VCaP (cell line): Measurements from ENCODE around the gene SDK1.

Experiments
- H3K27ac ChIP-seq: fragments of 450-650 bp; 2 replicates; pipeline ENCODE4 v1.5.1; 2017
- CTCF ChIP-seq: fragments of 450-650 bp; conservative IDR thresholded peaks from 2 replicates; pipeline ENCODE4 v1.5.1; 2017; ENCODE audit warnings: mild to moderate bottlenecking, moderate library complexity

SDK1 gene

DNA sequence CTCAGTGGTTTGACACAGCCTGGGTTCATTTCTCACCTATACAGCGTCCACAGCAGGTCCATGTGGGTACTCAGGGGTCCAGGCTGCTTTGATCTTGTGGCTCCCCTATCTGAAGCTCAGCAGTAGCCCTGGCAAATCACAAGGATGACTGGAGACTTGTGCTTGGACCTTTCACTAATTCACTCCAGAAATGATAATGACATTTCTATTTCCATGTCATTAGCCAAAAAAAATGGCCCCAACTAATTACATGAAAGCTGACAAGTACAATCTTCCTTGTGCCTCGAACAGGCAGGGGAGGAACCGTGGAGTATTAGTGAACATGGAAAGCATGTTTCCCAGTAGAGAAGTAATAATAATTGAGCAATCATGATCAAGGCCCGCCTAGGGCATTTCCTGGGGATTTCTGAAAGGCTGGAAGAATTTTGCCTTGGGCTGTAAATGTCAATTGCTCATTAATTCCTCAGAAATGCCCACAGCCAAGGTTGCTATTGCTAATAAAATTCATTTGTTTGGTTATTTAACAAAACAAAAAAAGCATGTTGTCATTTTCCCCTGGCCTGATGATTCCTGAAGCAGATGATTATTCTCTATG is 586.1 kb downstream of the SDK1 start:
- no peak overlapping the region for H3K27ac ChIP-seq
- TF ChIP-seq CTCF: no peak

DNA sequence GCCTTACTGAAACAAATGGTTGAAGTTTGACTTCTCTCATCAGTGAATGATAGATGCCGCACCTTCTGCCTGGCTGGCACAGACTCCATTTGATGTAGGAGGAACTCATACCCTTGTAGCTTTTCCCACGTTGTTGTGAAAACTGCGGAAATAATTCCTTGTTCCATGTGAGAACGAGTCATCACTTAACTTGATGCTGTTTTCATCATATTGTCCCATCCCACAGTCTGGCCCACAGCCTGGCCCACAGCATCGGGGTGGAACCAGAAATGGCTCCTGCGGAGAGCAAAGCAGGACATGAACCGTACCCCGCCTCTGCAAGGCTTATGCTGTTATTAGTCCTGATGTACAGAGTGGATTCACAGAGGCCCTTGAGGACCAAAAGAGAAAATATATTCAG is 587.0 kb downstream of the SDK1 start:
- no peak for TF ChIP-seq CTCF
- no peak overlapping the region for H3K27ac ChIP-seq

DNA sequence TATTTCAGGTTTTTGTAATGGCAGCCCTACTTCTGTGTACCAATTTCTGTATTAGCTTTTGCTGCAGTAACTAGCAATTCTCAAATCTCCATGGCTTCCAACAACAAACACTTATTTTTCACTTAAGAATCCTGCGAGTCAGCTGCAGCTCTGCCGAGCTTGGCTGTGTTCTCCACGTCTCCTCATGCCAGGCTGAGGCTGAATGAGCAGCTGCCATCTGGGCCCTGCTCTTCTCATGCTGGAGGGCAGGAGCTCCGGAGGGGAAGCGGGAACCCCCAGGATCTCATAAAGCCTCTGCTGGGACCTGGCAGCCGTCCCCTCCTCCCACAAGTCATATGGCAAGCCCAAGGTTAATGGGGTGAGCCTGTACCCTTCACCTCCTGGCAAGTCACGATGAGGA is 591.1 kb downstream of the SDK1 start:
- TF ChIP-seq CTCF: no peak
- no peak overlapping the region for H3K27ac ChIP-seq

DNA sequence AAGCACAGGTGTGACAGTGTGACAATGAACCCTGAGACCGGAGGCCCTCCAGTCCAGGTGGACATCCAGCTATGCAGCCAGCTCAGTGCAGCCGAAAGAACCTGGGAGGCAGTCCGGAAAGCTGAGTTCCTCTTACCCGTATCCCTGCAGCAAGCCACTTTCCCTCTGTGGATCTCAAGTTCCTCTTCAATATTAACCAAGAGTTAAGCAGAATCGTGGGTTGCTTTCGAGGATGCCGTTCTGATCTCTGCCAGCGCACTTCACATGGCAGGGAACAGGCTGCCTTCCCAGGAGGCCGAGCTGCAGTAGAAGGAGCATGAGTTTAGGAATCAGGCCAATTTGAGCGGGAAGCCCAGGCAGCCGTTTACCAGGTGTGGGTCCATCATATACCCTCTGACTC is 591.6 kb downstream of the SDK1 start:
- H3K27ac ChIP-seq: no peak overlapping the region
- TF ChIP-seq CTCF: no peak

DNA sequence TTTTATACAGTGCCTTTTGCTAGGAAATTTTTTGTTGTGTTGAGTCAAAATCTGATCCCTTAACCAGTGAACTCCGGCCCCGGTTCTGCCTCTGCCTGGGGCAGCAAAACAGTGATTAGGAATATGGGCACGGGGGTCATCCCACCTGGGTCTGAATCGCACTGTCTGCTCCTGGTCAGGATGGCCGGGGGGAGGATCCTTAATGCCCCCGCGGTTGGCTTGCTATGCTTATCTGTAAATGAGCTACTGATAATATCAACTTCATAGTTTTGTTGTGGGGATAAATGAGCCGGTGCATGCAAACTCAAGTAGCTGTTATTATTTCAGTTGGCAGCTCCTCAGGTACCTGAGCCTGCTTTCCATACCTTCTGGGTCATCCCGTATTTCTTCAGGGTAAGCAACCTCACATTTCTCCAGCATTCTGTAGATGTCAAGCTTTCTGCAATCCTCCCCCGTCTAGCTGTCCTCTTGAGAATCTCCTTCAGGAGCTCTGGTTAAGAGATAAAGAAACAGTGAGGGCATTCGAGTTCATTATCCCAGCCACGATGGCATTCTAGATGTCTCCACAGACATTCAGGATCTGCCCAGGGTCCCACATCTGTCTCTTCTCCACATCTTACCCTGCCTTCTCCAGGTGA is 592.2 kb downstream of the SDK1 start:
- no peak for TF ChIP-seq CTCF

GRCh38 chr7:3893789-3894153 is 592.7 kb downstream of the SDK1 start:
- H3K27ac ChIP-seq: no peak overlapping the region
- no peak for TF ChIP-seq CTCF

More for the DNA sequence above, 592.2 kb downstream of the SDK1 start:
- no peak overlapping the region for H3K27ac ChIP-seq

DNA sequence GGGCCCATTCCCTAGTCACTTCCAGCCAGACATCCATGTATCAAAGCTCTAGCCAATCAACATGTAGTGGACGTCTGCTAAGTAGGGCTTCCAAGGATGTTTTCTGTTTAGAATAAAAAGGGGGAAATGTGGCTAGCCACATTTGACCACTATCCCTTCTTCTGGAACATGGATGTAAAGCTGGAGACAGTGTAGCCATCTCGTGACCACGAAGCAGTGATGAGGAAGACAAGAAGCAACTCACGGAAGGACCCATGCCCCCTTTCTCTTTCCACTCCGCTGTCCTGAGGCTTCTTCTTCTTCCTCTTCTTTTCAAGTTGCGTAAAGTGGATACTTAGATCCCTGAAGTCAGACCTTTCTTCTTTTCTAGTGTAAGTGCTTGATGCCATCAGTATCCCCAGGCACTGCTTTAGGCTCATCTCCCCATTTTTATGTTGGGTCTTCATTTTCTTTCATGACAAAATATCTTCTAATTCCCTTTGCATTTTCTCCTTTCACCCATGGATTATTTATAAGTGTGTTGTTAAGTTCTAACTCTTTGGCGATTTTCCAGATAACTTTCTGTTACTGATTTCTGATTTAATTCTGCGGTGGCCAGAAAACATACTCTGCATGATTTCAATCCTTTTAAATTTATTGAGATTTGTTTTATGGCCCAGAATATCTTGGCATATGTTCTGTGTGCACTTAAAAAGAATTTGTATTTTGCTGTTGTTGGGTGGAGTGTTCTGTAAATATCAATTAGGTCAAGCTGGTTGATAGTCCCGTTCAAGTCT is 594.5 kb downstream of the SDK1 start:
- no peak overlapping the region for H3K27ac ChIP-seq

More for the DNA sequence above, 594.5 kb downstream of the SDK1 start:
- TF ChIP-seq CTCF: no peak
